Nucleus accumbens (tissue), 56 donors: ENCODE data around the gene CD244.

Experiments used
- DNase-seq, 56 donors: peaks; one replicate each; lab custom pipeline; 2025; lab: John Stamatoyannopoulos, UW

Gene CD244

DNA sequence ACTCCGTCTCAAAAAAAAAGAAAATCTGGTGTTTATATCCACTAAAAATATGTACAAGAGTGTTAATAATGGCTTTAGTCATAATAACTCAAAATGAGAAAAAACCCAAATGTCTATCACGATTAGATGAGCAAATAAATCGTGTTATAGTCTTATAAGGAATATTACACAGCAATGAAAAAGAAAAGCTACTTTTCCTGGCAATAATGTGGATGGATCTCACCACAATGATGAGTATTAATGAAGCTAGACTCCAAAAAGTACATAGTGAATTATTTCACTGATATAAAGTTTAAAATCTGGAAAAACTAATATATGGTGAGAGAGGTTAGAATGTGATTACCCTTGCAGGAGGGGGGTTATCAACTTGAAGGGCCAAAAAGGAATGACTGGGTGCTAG, 9.7 kb downstream of the CD244 start:
- DNase-seq, result no peak

DNA sequence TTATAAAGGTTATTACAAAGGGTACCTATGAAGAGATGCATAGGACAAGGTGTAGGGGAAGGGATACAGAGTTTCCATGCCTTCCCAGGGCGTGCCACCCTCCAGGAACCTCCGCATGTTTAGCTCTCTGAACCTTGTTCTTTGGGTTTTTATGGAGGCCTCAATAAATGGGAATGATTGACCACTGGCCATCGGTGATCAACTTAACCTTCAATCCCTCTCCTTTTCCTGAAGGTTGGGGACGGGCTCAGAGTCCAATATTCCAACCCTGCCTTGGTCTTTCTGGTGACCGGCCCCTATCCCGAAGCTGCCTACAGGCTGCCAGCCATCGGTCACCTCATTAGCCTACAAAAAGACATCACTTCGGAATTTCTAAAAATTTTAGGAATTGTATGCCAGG, 11.7 kb downstream of the CD244 start:
- no peak for DNase-seq

DNA sequence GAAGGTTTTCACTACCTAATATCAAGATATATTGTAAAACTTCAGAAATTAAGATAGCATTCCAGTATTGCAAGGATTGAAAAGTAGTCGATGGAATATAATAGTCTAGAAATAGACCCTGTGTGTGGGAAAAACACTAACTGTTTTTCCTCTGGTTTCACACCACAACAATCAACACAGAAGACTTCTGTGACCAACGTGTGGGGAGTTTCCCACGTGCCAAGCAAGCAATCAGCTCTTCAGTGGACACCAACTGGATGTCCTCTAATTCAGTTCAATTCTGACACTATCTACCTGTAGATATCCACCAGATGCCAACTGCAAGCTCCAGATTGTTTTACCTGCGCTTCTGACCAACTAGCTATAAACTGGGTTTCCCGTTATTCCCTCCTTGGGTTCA, 12.1 kb downstream of the CD244 start:
- DNase-seq, result no peak

DNA sequence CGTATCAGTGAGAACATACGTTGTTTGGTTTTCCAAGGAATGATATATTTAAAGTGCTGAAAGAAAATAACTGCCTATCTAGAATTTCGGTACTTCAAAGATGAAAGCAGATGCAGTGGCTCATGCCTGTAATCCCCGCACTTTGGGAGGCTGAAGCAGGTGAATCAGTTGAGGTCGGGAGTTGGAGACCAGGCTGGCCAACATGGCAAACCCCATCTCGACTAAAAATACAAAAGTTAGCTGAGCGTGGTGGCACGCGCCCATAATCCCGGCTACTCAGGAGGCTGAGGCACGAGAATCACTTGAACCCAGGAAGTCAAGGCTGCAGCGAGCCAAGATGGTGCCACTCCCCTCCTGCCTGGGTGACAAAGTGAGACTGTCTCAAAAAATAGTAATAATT, 16.4 kb downstream of the CD244 start:
- no peak for DNase-seq

DNA sequence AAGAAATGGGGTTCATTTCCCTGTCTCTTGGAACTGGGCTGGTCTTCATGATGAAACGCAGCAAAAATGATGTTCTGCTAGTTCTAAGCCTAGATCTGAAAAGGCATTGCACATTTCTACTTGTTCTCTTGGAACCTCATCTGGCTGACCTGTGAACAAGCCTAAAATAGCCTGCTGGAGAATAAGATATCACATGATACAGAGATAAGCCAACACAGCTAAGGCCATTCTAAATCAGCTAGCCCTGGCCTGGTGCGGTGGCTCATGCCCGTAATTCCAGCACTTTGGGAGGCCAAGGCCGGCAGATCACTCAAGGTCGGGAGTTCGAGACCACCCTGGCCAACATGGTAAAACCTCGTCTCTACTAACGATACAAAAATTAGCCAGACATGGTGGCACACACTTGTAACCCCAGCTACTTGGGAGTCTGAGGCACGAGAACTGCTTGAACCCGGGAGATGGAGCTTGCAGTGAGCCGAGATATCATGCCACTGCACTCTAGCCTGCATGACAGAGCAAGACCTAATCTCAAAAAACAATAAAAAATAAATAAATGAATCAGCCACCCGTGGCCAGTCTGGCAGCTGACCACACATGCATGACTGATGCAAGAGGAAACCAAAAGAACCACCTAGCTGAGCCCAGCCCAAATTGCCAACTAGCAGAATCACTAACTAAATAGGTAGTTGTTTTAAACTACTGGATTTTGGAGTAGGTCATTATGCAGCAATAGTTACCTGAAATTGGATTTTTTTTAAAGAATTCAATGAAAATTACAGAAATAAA, 18.0 kb downstream of the CD244 start:
- no peak for DNase-seq

DNA sequence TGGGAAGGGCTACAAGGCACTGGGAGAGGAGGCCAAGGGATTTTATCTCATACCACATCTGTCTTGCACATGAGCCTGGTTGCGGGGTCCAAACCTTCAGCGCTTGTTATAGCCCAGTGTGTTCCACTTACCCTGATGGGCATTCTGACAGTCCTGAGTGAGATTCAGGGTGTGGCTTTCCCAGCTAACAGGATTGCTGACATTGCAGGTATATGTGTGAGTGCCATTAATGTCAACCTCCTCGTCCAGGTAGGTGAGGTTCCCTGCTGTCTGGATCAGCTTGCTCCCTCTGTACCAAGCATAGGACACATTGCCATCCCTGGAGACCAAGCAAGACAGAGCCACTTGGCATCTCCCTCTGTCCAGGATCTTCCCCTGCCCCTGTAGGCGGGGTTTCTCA, 21.6 kb downstream of the CD244 start:
- no peak for DNase-seq

DNA sequence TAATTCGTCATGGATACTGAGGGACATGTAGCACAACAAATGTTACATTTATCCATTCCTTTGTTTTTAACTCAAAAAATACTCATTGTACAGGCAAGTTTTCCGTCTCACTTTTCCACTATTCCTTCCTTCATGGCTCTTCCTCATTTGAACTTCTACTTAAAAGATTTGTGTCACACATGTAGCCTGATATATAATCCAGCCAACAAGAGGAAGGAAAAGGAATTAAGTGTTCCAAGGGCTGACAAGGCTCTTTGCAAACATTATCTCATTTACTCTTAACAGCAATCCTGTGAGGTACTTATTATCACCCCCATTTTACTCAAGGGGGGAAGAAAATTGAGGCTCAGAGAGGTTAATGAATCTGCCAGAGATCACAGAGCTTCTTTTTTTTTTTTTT, 22.9 kb downstream of the CD244 start:
- DNase-seq, result no peak

DNA sequence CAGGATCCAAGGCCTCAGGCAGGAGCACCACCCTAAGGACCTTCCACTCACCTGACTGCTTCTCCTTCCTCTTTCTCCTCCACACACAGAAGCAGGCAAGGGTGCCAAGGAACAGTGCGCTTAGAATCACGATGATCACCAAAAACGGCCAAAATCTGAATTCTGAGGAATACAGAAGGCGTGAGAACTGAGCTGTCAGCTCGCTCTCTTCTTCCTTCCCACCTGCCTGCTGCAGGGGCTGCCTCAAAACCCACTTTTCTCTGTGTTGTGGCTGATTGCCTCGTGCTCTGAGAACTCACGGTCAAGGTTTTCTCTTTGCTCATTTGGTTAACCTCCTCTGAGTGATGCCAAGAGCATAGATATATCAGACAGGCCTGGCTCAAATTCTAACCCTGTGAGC, 23.8 kb downstream of the CD244 start:
- no peak for DNase-seq

DNA sequence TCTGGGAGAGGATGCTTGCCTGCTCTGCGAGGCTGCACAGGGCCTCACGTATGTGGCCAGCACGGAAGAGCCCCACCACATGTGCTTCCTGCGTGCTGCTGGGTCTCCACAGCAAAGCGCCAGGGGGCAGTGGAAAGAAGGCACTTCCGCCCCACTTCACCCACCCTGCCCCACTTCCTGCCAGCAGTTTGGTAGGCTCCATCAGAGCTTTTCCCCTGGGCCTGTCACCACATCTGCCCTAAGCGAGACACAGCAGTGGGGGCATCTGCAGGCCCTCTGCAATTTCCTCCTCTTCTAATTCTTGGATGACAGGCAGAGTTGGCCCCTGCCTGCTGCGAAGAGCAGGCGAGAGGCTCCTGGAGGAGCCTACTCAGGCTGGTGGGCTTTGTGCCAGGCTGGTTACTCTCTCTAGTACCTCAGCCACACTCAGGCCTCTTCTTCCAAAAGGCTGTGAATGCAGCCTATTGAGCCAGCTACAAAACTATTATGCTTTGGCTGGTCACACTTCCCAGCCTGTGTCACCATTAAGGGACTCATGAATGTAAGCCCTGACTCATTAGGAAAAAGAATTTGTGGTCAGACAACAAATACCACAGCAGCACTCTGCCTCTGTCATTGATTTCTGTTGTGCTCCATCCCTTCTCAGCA, 25.0 kb downstream of the CD244 start:
- peak in 7 of 56 donors; percentile 6 to 34 (median 14) for DNase-seq

DNA sequence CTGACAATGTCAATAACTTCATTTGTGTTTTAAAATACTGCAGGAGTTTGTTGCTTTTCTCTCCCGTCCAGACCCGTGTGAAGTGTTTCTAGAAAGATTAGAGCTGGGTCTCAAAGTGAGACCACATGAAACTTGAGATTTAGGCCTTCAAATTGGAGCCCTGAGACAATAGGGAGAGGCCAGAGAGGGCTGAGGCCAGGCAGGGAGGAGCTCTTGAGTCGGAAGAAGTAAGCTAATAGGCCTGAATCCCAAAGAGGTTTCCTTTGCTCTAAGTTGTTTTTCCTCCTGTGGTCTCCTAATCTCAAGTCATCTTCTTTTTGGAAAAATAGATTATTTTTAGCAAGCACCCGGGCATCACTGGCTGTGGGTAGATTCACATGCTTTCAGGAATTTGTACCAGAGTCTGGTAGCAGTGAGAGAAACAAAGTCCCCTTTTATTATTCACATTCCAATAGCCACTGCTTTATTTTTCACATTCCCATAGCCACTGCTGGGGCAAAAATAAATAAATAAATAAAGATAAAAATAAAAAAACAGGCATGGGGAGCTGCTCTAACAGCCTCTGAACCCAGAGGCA, 25.6 kb downstream of the CD244 start:
- DNase-seq, result no peak

DNA sequence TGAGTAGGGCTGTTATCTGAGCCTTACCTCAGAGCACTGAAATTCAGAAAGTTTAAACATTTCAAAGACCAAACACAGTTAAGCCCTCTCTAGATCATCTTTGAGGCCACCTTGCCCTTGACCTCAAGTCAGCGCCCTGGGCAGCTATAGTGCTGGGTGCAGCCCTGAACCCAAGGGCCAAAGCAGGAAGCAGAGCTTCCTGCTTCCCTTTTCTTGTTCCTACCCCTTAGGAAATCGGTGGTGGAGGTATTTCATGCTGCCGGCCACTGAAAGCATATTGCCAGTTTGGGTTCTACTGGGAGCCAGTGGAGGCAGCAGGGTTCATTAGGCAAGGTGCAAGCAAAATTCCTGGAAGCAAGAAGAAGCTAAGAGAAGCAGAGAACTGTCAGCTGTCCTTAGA, 26.1 kb downstream of the CD244 start:
- no peak for DNase-seq

DNA sequence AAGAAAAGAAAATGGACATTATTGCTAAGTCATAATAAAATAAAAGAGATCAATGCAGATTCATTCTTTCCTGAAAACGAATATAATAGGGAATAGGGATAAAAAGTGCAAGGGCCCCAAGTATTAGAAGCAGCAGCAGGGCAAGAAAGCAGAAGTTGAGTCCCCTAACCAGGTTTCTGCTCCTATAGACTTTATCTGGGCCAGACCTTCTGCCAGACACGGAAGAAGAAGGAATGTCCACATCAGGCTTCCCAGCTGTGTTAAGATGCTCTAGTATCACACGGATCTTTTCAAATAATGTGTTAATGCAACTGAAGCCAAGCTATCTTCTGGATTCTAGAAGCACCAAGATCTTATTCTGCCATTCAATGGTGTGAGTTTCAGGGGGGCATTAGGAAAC, 26.9 kb downstream of the CD244 start:
- no peak for DNase-seq

DNA sequence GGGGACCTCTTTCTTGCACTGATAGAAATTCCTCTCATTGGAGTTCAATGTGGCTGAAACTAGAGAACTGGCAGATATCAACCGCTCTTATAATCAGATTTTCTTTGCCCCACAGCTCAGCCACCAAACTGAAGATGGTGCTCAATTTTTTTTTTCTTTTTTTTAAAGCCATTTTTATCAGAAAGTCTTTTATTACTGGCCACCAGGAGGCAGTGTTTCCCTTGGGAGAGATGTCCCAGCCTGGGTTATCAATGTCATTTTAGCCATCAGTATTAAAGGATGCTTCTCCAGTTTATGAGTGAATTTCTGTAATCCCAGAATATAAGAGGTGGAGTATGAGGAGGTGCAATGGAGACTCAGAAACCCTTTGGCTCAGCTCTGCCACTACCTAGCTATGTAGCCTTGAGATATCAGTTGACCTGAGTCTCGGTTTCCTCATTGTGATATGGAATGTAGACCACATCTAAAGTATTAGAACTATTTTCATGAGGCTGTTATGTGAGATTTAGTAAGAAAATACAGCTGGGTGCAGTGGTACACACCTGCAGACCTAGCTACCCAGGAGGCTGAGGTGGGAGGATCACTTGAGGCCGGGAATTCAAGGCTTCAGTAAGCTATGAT, 27.6 kb downstream of the CD244 start:
- peak in 1 of 56 donors; percentile 3 for DNase-seq

DNA sequence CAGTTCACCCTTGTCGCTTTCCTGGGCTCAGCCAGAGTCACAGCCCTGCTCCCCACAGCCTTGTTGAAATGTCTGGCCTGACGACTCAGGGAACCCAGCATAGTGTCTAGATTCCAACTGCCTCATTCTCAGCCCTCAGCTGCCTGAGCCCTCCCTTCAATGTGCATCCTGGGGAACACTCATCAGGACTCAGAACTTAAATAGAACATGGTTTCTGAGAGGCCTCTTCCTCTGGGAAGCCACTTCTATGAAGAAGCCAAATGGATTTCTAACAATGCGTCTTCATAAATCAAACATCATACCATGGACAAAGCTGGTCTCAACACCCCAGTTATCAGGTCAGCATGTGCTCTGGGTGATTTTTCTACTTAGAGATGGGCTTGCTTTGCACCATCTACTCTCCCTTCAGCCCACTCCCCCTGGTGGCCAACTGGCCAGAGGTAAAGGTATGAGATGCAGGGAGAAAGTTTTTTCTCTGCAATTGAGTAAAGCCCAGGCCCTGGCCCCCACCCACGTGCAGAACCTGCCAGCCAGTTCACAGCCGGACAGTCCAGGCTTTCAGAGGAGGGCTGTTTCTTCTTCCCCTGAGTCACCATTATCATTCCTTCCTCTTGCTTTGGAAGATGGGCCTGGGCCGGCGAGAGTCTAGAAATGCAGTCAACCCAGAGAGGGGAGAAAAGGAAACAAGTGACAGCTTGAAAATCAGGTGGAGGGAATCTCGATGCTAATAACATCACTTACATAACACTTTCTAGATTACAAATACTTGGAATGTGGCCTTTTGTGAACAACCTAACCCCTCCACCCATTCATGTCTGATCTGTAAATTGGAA, 32.1 kb downstream of the CD244 start:
- peak in 4 of 56 donors; percentile 1 to 25 (median 2) for DNase-seq

DNA sequence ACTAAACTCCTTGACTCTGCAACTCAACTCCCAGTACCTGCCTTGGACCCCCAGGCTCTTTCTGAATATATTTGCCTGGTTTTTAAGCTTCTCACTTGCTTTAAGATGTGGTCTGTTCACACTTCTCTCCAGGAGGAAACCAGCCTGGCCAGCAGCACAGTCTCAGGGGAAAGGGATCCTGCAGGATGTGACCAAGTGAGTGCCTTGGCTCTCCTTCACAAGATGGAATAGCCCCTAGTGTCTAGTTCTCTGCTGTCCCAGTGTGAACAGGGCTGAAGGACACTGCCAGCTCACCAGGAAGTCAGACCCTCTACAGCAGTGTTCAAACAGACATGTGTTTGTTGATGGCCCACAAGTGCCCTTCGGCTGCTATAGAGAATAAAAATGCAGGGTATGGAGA, 32.9 kb downstream of the CD244 start:
- DNase-seq, result no peak

DNA sequence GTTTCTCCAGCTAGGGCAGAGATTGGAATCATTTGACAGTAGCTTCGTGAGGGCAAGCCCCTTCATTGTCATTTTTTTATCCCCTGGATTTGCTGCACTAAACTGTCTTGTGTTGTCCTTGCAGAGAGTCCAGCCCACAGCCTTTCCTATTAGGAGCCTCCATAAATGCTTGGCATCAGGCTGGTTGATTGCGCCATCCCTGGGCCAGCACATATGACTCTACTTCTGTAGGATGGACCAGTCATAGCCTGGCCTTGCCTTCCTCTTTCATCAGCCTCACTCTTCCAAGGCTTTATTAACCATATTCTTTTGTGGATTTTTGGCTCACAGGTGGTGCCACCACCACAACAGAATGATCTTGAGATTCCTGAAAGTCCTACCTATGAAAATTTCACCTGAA, 35.3 kb downstream of the CD244 start:
- DNase-seq, result no peak

DNA sequence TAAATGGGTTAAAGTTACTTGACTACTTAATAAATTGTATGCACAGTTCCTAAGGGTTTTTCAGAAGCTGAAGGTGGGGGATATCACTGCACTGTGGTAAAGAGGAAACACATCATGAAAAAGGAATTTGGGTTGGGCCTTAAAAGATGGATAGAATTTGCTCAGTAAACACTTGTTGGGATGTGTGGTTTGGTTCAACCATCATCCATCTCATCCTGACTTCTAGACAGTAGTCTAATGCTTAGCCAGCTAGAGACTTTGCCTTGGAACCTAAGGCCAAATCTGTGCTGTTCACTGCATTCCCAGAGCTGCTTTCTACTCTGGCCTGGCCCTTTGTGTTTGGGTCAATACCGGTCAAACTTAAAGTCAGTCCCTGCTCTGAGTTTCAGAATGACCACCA, 36.1 kb downstream of the CD244 start:
- DNase-seq, result no peak

DNA sequence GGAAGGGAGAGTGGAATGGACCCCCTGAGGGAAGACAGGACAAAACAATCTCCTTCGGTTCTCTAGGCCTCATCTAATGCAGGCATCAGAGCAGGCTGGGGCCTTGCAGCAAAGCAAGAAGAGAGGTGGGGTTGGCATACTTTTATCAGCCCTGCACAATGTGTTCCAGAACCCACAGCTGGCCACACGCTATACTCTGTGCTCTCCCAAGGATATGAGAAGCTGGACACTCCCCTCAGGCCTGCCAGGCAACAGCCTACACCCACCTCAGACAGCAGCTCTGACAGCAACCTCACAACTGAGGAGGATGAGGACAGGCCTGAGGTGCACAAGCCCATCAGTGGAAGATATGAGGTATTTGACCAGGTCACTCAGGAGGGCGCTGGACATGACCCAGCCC, 39.4 kb downstream of the CD244 start:
- no peak for DNase-seq

DNA sequence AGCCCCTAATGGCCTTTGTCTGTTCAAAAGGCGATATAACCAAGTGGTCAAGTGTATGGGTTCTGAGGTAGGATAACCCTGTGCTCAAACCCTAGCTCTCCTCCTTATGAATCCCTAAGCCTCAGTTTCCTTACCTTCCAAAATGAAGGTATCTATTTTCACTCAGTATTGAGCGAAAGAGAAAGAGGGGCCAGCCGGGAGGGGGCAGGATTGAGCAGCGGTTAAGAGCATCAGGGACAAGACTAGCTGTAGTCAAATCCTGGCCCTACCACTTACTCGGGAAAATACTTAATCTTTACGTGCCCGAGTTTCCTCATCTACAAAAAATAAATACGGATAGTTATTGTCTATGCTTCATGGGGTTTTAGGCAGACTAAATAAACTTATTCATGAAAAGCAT, 41.1 kb downstream of the CD244 start:
- DNase-seq, result no peak

DNA sequence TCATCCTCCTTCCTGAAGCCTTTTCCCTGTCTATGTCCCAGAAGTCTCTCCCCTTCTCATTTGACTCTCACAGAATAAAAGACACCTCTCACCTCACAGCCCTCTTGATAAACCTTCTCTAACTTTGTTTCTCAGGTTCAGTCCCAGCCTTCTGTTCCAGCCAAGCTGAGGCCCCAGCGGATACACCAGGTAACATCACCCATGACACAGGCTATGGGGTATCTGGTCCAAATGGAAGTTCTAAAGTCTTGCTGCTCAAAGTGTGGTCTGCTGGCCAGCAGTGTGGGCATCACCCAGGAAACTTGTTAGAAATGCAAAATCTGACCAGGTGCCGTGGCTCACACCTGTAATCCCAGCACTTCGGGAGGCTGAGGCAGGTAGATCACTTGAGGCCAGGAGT, 43.5 kb downstream of the CD244 start:
- DNase-seq, result no peak
